Endothelial cell of umbilical vein (primary cell): ENCODE data around the gene AGBL3. TPM values are rescaled to one million over a fixed set of nuclear protein-coding genes. Genes with fewer than 3 reads are reported as not detected.

Experiments used
- BruUV-seq: library from RNA; stranded (reverse); fragments of 400-500 nt; replicated peaks from 2 replicates; lab custom pipeline; 2021; lab: Mats Ljungman, UMichigan
- CTCF ChIA-PET: fragments of 300-600, 350-600 bp; sonication (Branson Sonifier 250); formaldehyde crosslinking; loops from one replicate; lab custom pipeline; 2021; ENCODE audit warnings: antibody characterized with exemption, inconsistent platforms; lab: Charles Lee
- POLR2A ChIA-PET: fragments of 300-600, 350-600 bp; sonication (Branson Sonifier 250); formaldehyde crosslinking; loops from one replicate; lab custom pipeline; 2021; ENCODE audit warnings: antibody characterized with exemption, inconsistent platforms; lab: Charles Lee
- DNase-seq: peaks from one replicate; pipeline ENCODE4 v3.0.0-alpha.2; 2011; ENCODE audit warnings: low read depth, low spot score
- FAIRE-seq: peaks from 2 replicates; lab custom pipeline; 2011; peaks lifted over from hg19 to GRCh38; lab: Jason Lieb, UNC
- H2AFZ ChIP-seq: 2 replicates; pipeline ENCODE4 v1.6.0; 2012; ENCODE audit warnings: low read depth, low read length, control low read depth, inconsistent platforms
- H3K27ac ChIP-seq: 2 replicates; pipeline ENCODE4 v1.5.1; 2011; ENCODE audit warnings: low read depth, mild to moderate bottlenecking, control low read depth, low read length, moderate library complexity; ENCODE audit not compliant: insufficient read depth
- H3K27me3 ChIP-seq, 2 experiments: 2 replicates each; pipeline versions ENCODE4 v1.6.0 to v1.6.1; 2011; ENCODE audit warnings: low read length in 2 of 2, mixed read lengths in 1 of 2; ENCODE audit not compliant: control insufficient read depth in 2 of 2, insufficient read depth in 2 of 2
- H3K36me3 ChIP-seq, 2 experiments: 2 replicates in 1 of 2; 3 replicates in 1 of 2; pipeline ENCODE4 v1.5.1; 2011; ENCODE audit warnings: low read length in 2 of 2, mild to moderate bottlenecking in 1 of 2, moderate library complexity in 1 of 2; ENCODE audit not compliant: control insufficient read depth in 2 of 2, insufficient read depth in 2 of 2; ENCODE audit errors: extremely low read depth in 1 of 2
- H3K4me1 ChIP-seq: 3 replicates; pipeline ENCODE4 v1.5.1; 2011; ENCODE audit warnings: mild to moderate bottlenecking, low read length; ENCODE audit not compliant: control insufficient read depth, insufficient read depth; ENCODE audit errors: extremely low read depth
- H3K4me2 ChIP-seq: 2 replicates; pipeline ENCODE4 v1.6.1; 2011; ENCODE audit warnings: low read length, control low read depth, mixed read lengths; ENCODE audit not compliant: insufficient read depth
- H3K4me3 ChIP-seq, 3 experiments: fragments of 200-600 bp in 1 of 3; sonication (generic), shearing (Covaris generic) in 1 of 3; replicated peaks in 1 of 3; 2 replicates each; pipeline ENCODE4 v1.5.1; 2011 to 2016; ENCODE audit warnings: control low read depth in 3 of 3, low read length in 3 of 3, mild to moderate bottlenecking in 2 of 3, inconsistent platforms in 1 of 3, low read depth in 1 of 3, moderate library complexity in 1 of 3; ENCODE audit not compliant: insufficient read depth in 1 of 3
- H3K79me2 ChIP-seq: 2 replicates; pipeline ENCODE4 v1.6.0; 2012; ENCODE audit warnings: low read length, inconsistent platforms; ENCODE audit not compliant: control insufficient read depth, insufficient read depth
- H3K9ac ChIP-seq: replicated peaks from 2 replicates; pipeline ENCODE3; 2011; ENCODE audit warnings: low read length, control low read depth; ENCODE audit not compliant: insufficient read depth; ENCODE audit errors: extremely low read depth
- H3K9me1 ChIP-seq: replicated peaks from 3 replicates; pipeline ENCODE4 v1.6.0; 2011; ENCODE audit warnings: mild to moderate bottlenecking, low read length; ENCODE audit not compliant: control insufficient read depth, insufficient read depth; ENCODE audit errors: extremely low read depth
- H3K9me3 ChIP-seq: replicated peaks from 2 replicates; pipeline ENCODE4 v1.5.1; 2012; ENCODE audit warnings: low read length, inconsistent platforms; ENCODE audit not compliant: control insufficient read depth, insufficient read depth
- H4K20me1 ChIP-seq: replicated peaks from 2 replicates; pipeline ENCODE3; 2011; ENCODE audit warnings: mild to moderate bottlenecking, low read length; ENCODE audit not compliant: control insufficient read depth, insufficient read depth; ENCODE audit errors: extremely low read depth
- EZH2 ChIP-seq: IDR thresholded peaks from 2 replicates; pipeline ENCODE4 v1.6.1; 2012; ENCODE audit warnings: borderline replicate concordance, low read depth, mild to moderate bottlenecking, moderate library complexity, low read length, inconsistent platforms; ENCODE audit not compliant: severe bottlenecking
- FOS ChIP-seq: IDR thresholded peaks from 2 replicates; pipeline ENCODE4 v1.6.1; 2011; ENCODE audit warnings: mild to moderate bottlenecking, low read length, moderate library complexity, borderline replicate concordance; ENCODE audit not compliant: insufficient read depth
- GATA2 ChIP-seq: IDR thresholded peaks from 2 replicates; pipeline ENCODE4 v1.7.0; 2011; ENCODE audit warnings: low read depth, mild to moderate bottlenecking, moderate library complexity, mixed read lengths, low read length; ENCODE audit not compliant: insufficient read length, insufficient read depth
- JUN ChIP-seq: IDR thresholded peaks from 2 replicates; pipeline ENCODE4 v1.6.1; 2011; ENCODE audit warnings: borderline replicate concordance, low read depth; ENCODE audit not compliant: insufficient read length, insufficient read depth
- MYC ChIP-seq: IDR thresholded peaks from one replicate; pipeline ENCODE4 v1.6.1; 2011; ENCODE audit warnings: mild to moderate bottlenecking, low read depth, low read length
- POLR2A ChIP-seq: IDR thresholded peaks from 2 replicates; pipeline ENCODE4 v1.6.1; 2012; ENCODE audit warnings: low read depth, mild to moderate bottlenecking, control low read depth, low read length
- POLR2AphosphoS5 ChIP-seq: IDR thresholded peaks from 2 replicates; pipeline ENCODE4 v1.6.1; 2012; ENCODE audit warnings: low read depth, mild to moderate bottlenecking, control low read depth, low read length, moderate library complexity; ENCODE audit not compliant: insufficient read depth
- dilution Hi-C: fragments of 300-500 bp; cut with MboI; formaldehyde crosslinking; loops from one replicate; pipeline ENCODE4 v1.15.0; 2019; ENCODE audit warnings: low sequenced_read_pairs; ENCODE audit not compliant: extremely low pct_ligation_motif_present
- intact Hi-C: fragments of 100-400 bp; cut with micrococcal nuclease; formaldehyde crosslinking; loops from one replicate; pipeline ENCODE4 v1.10.0; 2022
- polyA plus RNA-seq, 4 experiments: library from polyadenylated mRNA; depleted of rRNA in 3 of 4; stranded (reverse) in 3 of 4; unstranded in 1 of 4; fragments of >200 nt; gene quantifications; 2 replicates each; pipeline versions ENCODE4 v1.2.1 to v1.2.3, GENCODE V29; 2011 to 2012; ENCODE audit warnings: missing spikeins in 1 of 4
- total RNA-seq: library from RNA; stranded (reverse); gene quantifications from 2 replicates; pipeline ENCODE4 v1.2.3, GENCODE V29; 2021
- TF ChIP-seq, protein P1 (sequence below), 2 donors: IDR thresholded peaks; 1 replicate in 1 of 2; 2 replicates in 1 of 2; pipeline ENCODE4 v1.5.1; 2011; ENCODE audit warnings: low read length in 2 of 2, mild to moderate bottlenecking in 2 of 2, moderate library complexity in 2 of 2, control low read depth in 1 of 2, inconsistent platforms in 1 of 2, low read depth in 1 of 2; ENCODE audit not compliant: insufficient read depth in 1 of 2; ENCODE audit errors: extremely low read depth in 1 of 2
- TF ChIP-seq, protein P2 (sequence below): IDR thresholded peaks from 2 replicates; pipeline ENCODE4 v1.6.1; 2011; ENCODE audit not compliant: insufficient read depth, insufficient read length

AGBL3 gene
- total and polyA plus RNA-seq, 2 donors (not counting 3 experiments of a cell fraction or from before 2014, with no cell fraction given): 0.97 to 3.2 TPM

DNA sequence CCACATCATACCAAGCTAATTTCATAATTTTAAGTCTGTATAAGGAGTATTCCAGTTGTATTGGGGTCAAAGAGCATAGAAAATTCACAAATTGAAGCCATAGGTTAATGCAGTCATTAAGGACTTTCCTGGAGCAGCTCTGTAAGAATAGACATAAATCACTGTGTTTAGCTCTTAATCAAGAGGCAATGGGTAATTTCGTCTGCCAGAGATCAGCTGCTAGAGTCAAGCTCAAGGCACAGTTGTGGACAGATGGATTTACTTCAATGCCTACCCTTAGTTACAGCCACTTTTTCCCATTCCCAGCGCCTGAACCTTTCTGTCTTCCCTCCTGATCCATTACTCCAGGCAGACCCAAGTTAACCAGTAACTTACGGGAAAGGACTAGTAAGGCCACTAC is 40.6 kb upstream of the AGBL3 start:
- no peak for FAIRE-seq
- no peak overlapping the region for H3K4me3 ChIP-seq
- intact Hi-C loops (no loop called here), dilution Hi-C loops (no loop called here)
- H3K9me1 ChIP-seq: no peaks in the 10 kb centered on the region
- H2AFZ ChIP-seq: no peak overlapping the region
- no peaks in the 10 kb centered on the region for H3K9me3 ChIP-seq
- ChIA-PET CTCF (interaction anchor here (1.1 to 1.2 kb wide), 3 partner anchors 221 to 260 kb away, joined by 3 to 5 read pairs (median 4); no protein-coding TSS in a partner anchor), POLR2A (no interaction called here)
- TF ChIP-seq GATA2 (no peak), MYC (no peak), POLR2AphosphoS5 (no peak), JUN (no peak), POLR2A (no peak), FOS (no peak), EZH2 (no peak)
- TF ChIP-seq, protein P1, sequence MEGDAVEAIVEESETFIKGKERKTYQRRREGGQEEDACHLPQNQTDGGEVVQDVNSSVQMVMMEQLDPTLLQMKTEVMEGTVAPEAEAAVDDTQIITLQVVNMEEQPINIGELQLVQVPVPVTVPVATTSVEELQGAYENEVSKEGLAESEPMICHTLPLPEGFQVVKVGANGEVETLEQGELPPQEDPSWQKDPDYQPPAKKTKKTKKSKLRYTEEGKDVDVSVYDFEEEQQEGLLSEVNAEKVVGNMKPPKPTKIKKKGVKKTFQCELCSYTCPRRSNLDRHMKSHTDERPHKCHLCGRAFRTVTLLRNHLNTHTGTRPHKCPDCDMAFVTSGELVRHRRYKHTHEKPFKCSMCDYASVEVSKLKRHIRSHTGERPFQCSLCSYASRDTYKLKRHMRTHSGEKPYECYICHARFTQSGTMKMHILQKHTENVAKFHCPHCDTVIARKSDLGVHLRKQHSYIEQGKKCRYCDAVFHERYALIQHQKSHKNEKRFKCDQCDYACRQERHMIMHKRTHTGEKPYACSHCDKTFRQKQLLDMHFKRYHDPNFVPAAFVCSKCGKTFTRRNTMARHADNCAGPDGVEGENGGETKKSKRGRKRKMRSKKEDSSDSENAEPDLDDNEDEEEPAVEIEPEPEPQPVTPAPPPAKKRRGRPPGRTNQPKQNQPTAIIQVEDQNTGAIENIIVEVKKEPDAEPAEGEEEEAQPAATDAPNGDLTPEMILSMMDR (IDR thresholded peaks at IDR 0.05; ENCODE audit: extremely low read depth in 1 of 2, insufficient read depth in 1 of 2, low read depth in 1 of 2, low read length in 2 of 2): no peak
- TF ChIP-seq, protein P2, sequence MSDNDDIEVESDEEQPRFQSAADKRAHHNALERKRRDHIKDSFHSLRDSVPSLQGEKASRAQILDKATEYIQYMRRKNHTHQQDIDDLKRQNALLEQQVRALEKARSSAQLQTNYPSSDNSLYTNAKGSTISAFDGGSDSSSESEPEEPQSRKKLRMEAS: no peak
- H3K36me3 ChIP-seq: peaks cover 26 to 34% of the 10 kb centered on the region in 2 experiments
- H3K27me3 ChIP-seq: no peaks in the 10 kb centered on the region
- H3K27ac ChIP-seq: no peak overlapping the region
- H4K20me1 ChIP-seq: no peaks in the 10 kb centered on the region
- peaks cover 10% of the 10 kb centered on the region for H3K4me1 ChIP-seq
- no peak for DNase-seq
- H3K9ac ChIP-seq: no peak overlapping the region
- no peaks in the 10 kb centered on the region for H3K79me2 ChIP-seq
- BruUV-seq: no TSS peak
- H3K4me2 ChIP-seq: no peak overlapping the region
